Gastrocnemius medialis (tissue), 4 donors: ENCODE results near the gene LRRC27.

ENCODE experiments used
- CTCF ChIP-seq, 5 experiments: fragments of 450-650 bp in 3 of 5; fragments of 200-600 bp in 2 of 5; sonication (generic) in 2 of 5; IDR thresholded peaks in 4 of 5; conservative IDR thresholded peaks in 1 of 5; 1 replicate in 4 of 5; 2 replicates in 1 of 5; pipeline ENCODE4 v1.5.1; 2016 to 2019; ENCODE audit warnings: antibody characterized with exemption in 5 of 5, mild to moderate bottlenecking in 3 of 5, moderate library complexity in 3 of 5
- POLR2A ChIP-seq, 2 donors: fragments of 450-650 bp; IDR thresholded peaks; one replicate each; pipeline ENCODE4 v1.6.1; 2017; ENCODE audit warnings: antibody characterized with exemption in 2 of 2, mild to moderate bottlenecking in 2 of 2, moderate library complexity in 2 of 2

GRCh38 chr10:132414402-132415016 is 82.5 kb downstream of the LRRC27 start:
- TF ChIP-seq POLR2A (IDR thresholded peaks at IDR 0.05) = no peak
- TF ChIP-seq CTCF (IDR thresholded peaks at IDR 0.05 in 4 of 5, conservative IDR thresholded peaks at IDR 0.05 in 1 of 5) = no peak
